ENCODE measurements around the gene NCDN.

- no peak for TF ChIP-seq POU2F2 (IDR thresholded peaks at IDR 0.05; ENCODE audit: low read depth, low read length)
- no peak for TF ChIP-seq POLR2AphosphoS5 (IDR thresholded peaks at IDR 0.05; ENCODE audit: low read depth, low read length)
- TF ChIP-seq POLR2A (IDR thresholded peaks at IDR 0.05; ENCODE audit: low read depth, low read length): no peak
- no peak for TF ChIP-seq TAF1 (IDR thresholded peaks at IDR 0.05; ENCODE audit: low read depth, low read length)
Observed at GRCh38 chr1:35560256-35561225, 2.9 kb downstream of the NCDN start.
